Subcutaneous abdominal adipose tissue (tissue), 5 donors: ENCODE measurements around the gene FBN1.

Source experiments
- H3K27ac ChIP-seq: one replicate; pipeline ENCODE4 v1.7.0; 2013; ENCODE audit warnings: low read depth, mild to moderate bottlenecking, inconsistent platforms, low read length, moderate library complexity
- H3K27me3 ChIP-seq, 5 donors: one replicate each; pipeline ENCODE4 v1.7.0; 2013; ENCODE audit warnings: low read length in 5 of 5, inconsistent platforms in 1 of 5; ENCODE audit not compliant: control insufficient read depth in 5 of 5, insufficient read depth in 4 of 5
- H3K36me3 ChIP-seq, 5 donors: one replicate each; pipeline ENCODE4 v1.7.0; 2013; ENCODE audit warnings: low read length in 5 of 5; ENCODE audit not compliant: control insufficient read depth in 5 of 5, insufficient read depth in 5 of 5
- H3K4me1 ChIP-seq, 5 donors: one replicate each; pipeline ENCODE4 v1.7.0; 2013; ENCODE audit warnings: low read length in 5 of 5, mild to moderate bottlenecking in 3 of 5, moderate library complexity in 1 of 5; ENCODE audit not compliant: control insufficient read depth in 5 of 5, insufficient read depth in 5 of 5
- H3K4me3 ChIP-seq, 5 donors: one replicate each; pipeline ENCODE4 v1.7.0; 2013; ENCODE audit warnings: low read length in 5 of 5, low read depth in 1 of 5
- H3K9ac ChIP-seq, 5 donors: one replicate each; pipeline ENCODE4 v1.7.0; 2013; ENCODE audit warnings: low read length in 5 of 5, mild to moderate bottlenecking in 4 of 5, moderate library complexity in 3 of 5
- H3K9me3 ChIP-seq, 5 donors: one replicate each; pipeline ENCODE4 v1.7.0; 2013; ENCODE audit warnings: low read length in 5 of 5; ENCODE audit not compliant: control insufficient read depth in 5 of 5
- donor health status: healthy.
- donor health status: healthy.
- donor health status: healthy.
- donor health status: healthy.
- donor health status: healthy.

FBN1 gene

GRCh38 chr15:48499978-48500377, 145.5 kb downstream of the FBN1 start:
- no peaks in the 10 kb centered on the region for H3K27me3 ChIP-seq
- no peak overlapping the region for H3K9ac ChIP-seq
- peaks cover 54 to 77% (median 65%) of the 10 kb centered on the region in 5 donors for H3K36me3 ChIP-seq
- H3K4me1 ChIP-seq = peaks cover 0 to 5% (median 0%) of the 10 kb centered on the region in 5 donors
- no peaks in the 10 kb centered on the region for H3K9me3 ChIP-seq
- H3K4me3 ChIP-seq = no peak overlapping the region
- no peak overlapping the region for H3K27ac ChIP-seq

- H3K4me1 ChIP-seq = peaks cover 0 to 2% (median 0%) of the 10 kb centered on the region in 5 donors
- H3K9ac ChIP-seq = no peak overlapping the region
- H3K27ac ChIP-seq = no peak overlapping the region
- H3K36me3 ChIP-seq = peaks cover 51 to 77% (median 59%) of the 10 kb centered on the region in 5 donors
- no peaks in the 10 kb centered on the region for H3K27me3 ChIP-seq
- no peak overlapping the region for H3K4me3 ChIP-seq
- no peaks in the 10 kb centered on the region for H3K9me3 ChIP-seq
Observed at GRCh38 chr15:48498828-48499227, 146.7 kb downstream of the FBN1 start.

GRCh38 chr15:48494631-48495030, 150.9 kb downstream of the FBN1 start:
- no peaks in the 10 kb centered on the region for H3K27me3 ChIP-seq
- H3K36me3 ChIP-seq = peaks cover 50 to 79% (median 64%) of the 10 kb centered on the region in 5 donors
- H3K4me1 ChIP-seq = peaks cover 0 to 4% (median 0%) of the 10 kb centered on the region in 5 donors
- H3K4me3 ChIP-seq = no peak overlapping the region
- peak overlapping the region; percentile 47 for H3K27ac ChIP-seq
- no peak overlapping the region for H3K9ac ChIP-seq
- H3K9me3 ChIP-seq = no peaks in the 10 kb centered on the region

GRCh38 chr15:48493763-48494225, 151.7 kb downstream of the FBN1 start:
- no peak overlapping the region for H3K4me3 ChIP-seq
- H3K27ac ChIP-seq = peak overlapping the region; percentile 47
- no peak overlapping the region for H3K9ac ChIP-seq
- H3K36me3 ChIP-seq = peaks cover 48 to 76% (median 61%) of the 10 kb centered on the region in 5 donors
- H3K4me1 ChIP-seq = peaks cover 0 to 4% (median 0%) of the 10 kb centered on the region in 5 donors
- no peaks in the 10 kb centered on the region for H3K9me3 ChIP-seq
- no peaks in the 10 kb centered on the region for H3K27me3 ChIP-seq

GRCh38 chr15:48493084-48493762, 152.3 kb downstream of the FBN1 start:
- Histone ChIP-seq H3K4me3 (no peak overlapping the region), H3K36me3 (peaks cover 49 to 76% (median 67%) of the 10 kb centered on the region in 5 donors), H3K4me1 (peaks cover 0 to 4% (median 0%) of the 10 kb centered on the region in 5 donors), H3K27ac (peak overlapping the region; percentile 47), H3K9ac (no peak overlapping the region), H3K9me3 (no peaks in the 10 kb centered on the region), H3K27me3 (no peaks in the 10 kb centered on the region)

GRCh38 chr15:48486228-48486627, 159.3 kb downstream of the FBN1 start:
- H3K27me3 ChIP-seq = no peaks in the 10 kb centered on the region
- H3K36me3 ChIP-seq = peaks cover 66 to 84% (median 77%) of the 10 kb centered on the region in 5 donors
- no peaks in the 10 kb centered on the region for H3K9me3 ChIP-seq
- H3K4me1 ChIP-seq = peaks cover 0 to 9% (median 0%) of the 10 kb centered on the region in 5 donors
- peak overlapping the region; percentile 61 for H3K27ac ChIP-seq
- H3K9ac ChIP-seq = no peak overlapping the region
- H3K4me3 ChIP-seq = no peak overlapping the region

GRCh38 chr15:48481802-48482201, 163.7 kb downstream of the FBN1 start:
- Histone ChIP-seq H3K4me3 (no peak overlapping the region), H3K4me1 (peaks cover 0 to 16% (median 0%) of the 10 kb centered on the region in 5 donors), H3K27ac (no peak overlapping the region), H3K9ac (no peak overlapping the region), H3K9me3 (no peaks in the 10 kb centered on the region), H3K27me3 (no peaks in the 10 kb centered on the region), H3K36me3 (peaks cover 51 to 84% (median 72%) of the 10 kb centered on the region in 5 donors)

GRCh38 chr15:48479751-48480150, 165.8 kb downstream of the FBN1 start:
- Histone ChIP-seq H3K27me3 (no peaks in the 10 kb centered on the region), H3K4me1 (peaks cover 0 to 8% (median 0%) of the 10 kb centered on the region in 5 donors), H3K4me3 (no peak overlapping the region), H3K36me3 (peaks cover 34 to 69% (median 59%) of the 10 kb centered on the region in 5 donors), H3K9me3 (no peaks in the 10 kb centered on the region), H3K27ac (no peak overlapping the region), H3K9ac (no peak overlapping the region)

GRCh38 chr15:48478581-48478980, 166.9 kb downstream of the FBN1 start:
- Histone ChIP-seq H3K4me3 (no peak overlapping the region), H3K27me3 (no peaks in the 10 kb centered on the region), H3K9ac (no peak overlapping the region), H3K36me3 (peaks cover 35 to 70% (median 62%) of the 10 kb centered on the region in 5 donors), H3K27ac (no peak overlapping the region), H3K9me3 (no peaks in the 10 kb centered on the region), H3K4me1 (peaks cover 0 to 8% (median 0%) of the 10 kb centered on the region in 5 donors)

GRCh38 chr15:48477795-48478360, 167.6 kb downstream of the FBN1 start:
- Histone ChIP-seq H3K36me3 (peaks cover 31 to 70% (median 59%) of the 10 kb centered on the region in 5 donors), H3K27ac (no peak overlapping the region), H3K9me3 (no peaks in the 10 kb centered on the region)

More at GRCh38 chr15:48477795-48478360, 167.6 kb downstream of the FBN1 start:
- no peak overlapping the region for H3K9ac ChIP-seq
- no peaks in the 10 kb centered on the region for H3K27me3 ChIP-seq
- peaks cover 0 to 8% (median 0%) of the 10 kb centered on the region in 5 donors for H3K4me1 ChIP-seq
- no peak overlapping the region for H3K4me3 ChIP-seq
